Ovary (tissue), 3 donors: ENCODE measurements around the gene ZFC3H1.

Experiments used
- CTCF ChIP-seq, 3 donors: fragments of 450-650 bp in 2 of 3; fragments of 200-600 bp in 1 of 3; IDR thresholded peaks; one replicate each; pipeline versions ENCODE4 v1.5.1 to v1.8.0; 2016 to 2022; ENCODE audit warnings: antibody characterized with exemption in 3 of 3, mild to moderate bottlenecking in 1 of 3
- POLR2A ChIP-seq: fragments of 450-650 bp; IDR thresholded peaks from one replicate; pipeline ENCODE4 v1.6.1; 2017; ENCODE audit warnings: antibody characterized with exemption, mild to moderate bottlenecking, moderate library complexity
- donor health status: DM: no; HTN: no; CAD: no.

- TF ChIP-seq CTCF (IDR thresholded peaks at IDR 0.05) (no peak), POLR2A (no peak)
Measured at GRCh38 chr12:71599210-71599609, 64.4 kb downstream of the ZFC3H1 start.
